ENCODE data around the gene PARD6G.

DNA sequence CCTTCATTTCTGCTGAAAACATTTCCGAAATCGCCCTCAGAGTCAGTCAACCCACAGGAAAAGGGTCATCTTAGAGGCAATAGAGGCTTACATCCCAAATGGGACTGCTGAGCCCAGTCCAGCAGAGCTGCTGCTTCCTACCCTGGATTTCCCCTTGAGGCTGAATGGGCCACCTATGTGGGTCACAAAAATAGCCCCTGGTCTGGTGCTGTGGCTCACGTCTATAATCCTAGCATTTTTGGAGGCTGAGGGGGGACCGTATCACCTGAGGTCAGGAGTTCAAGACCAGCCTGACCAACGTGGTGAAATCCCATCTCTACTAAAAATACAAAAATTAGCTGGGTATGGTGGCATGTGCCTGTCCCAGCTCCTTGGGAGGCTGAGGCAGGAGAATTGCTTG lies 88.9 kb downstream of the PARD6G start:
- TF ChIP-seq, protein P1, sequence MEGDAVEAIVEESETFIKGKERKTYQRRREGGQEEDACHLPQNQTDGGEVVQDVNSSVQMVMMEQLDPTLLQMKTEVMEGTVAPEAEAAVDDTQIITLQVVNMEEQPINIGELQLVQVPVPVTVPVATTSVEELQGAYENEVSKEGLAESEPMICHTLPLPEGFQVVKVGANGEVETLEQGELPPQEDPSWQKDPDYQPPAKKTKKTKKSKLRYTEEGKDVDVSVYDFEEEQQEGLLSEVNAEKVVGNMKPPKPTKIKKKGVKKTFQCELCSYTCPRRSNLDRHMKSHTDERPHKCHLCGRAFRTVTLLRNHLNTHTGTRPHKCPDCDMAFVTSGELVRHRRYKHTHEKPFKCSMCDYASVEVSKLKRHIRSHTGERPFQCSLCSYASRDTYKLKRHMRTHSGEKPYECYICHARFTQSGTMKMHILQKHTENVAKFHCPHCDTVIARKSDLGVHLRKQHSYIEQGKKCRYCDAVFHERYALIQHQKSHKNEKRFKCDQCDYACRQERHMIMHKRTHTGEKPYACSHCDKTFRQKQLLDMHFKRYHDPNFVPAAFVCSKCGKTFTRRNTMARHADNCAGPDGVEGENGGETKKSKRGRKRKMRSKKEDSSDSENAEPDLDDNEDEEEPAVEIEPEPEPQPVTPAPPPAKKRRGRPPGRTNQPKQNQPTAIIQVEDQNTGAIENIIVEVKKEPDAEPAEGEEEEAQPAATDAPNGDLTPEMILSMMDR (IDR thresholded peaks at IDR 0.05; ENCODE audit: low read depth, low read length, poor library complexity, severe bottlenecking): no peak
- TF ChIP-seq EZH2phosphoT487 (IDR thresholded peaks at IDR 0.05; ENCODE audit: borderline replicate concordance, low read length): no peak
